H1 (cell line): ENCODE results near the gene CBX2. TPM values are rescaled to one million over a fixed set of nuclear protein-coding genes. Genes with fewer than 3 reads are reported as not detected.

Source experiments
- CTCF ChIA-PET: fragments of 300-600 bp; sonication (Branson Sonifier 250); formaldehyde crosslinking; loops from one replicate; lab custom pipeline; 2021; ENCODE audit not compliant: partially characterized antibody; lab: Charles Lee
- POLR2A ChIA-PET: fragments of 300-600 bp; sonication (Branson Sonifier 250); formaldehyde crosslinking; loops from one replicate; lab custom pipeline; 2021; ENCODE audit warnings: inconsistent platforms; ENCODE audit not compliant: partially characterized antibody; lab: Charles Lee
- DNase-seq, 2 experiments: peaks; one replicate each; pipeline versions ENCODE4 v3.0.0 to v3.0.0-alpha.2; 2010 to 2022; ENCODE audit warnings: low spot score in 2 of 2, low read depth in 1 of 2, mixed read lengths in 1 of 2
- FAIRE-seq: peaks from 2 replicates; lab custom pipeline; 2011; peaks lifted over from hg19 to GRCh38; lab: Jason Lieb, UNC
- H2AFZ ChIP-seq: 2 replicates; pipeline ENCODE4 v1.8.1; 2012; ENCODE audit warnings: low read length, inconsistent platforms
- H2AK5ac ChIP-seq: 2 replicates; pipeline ENCODE4 v1.6.1; 2013; ENCODE audit warnings: low read depth, low read length
- H2BK120ac ChIP-seq: replicated peaks from 2 replicates; pipeline ENCODE3; 2013; ENCODE audit warnings: low read depth, low read length, inconsistent platforms
- H2BK12ac ChIP-seq: 2 replicates; pipeline ENCODE4 v1.6.1; 2013; ENCODE audit warnings: low read depth, low read length
- H2BK15ac ChIP-seq: 2 replicates; pipeline ENCODE4 v1.6.1; 2013; ENCODE audit warnings: low read length
- H2BK20ac ChIP-seq: 2 replicates; pipeline ENCODE4 v1.6.1; 2013; ENCODE audit warnings: low read length
- H2BK5ac ChIP-seq: 2 replicates; pipeline ENCODE4 v1.6.1; 2013; ENCODE audit warnings: low read depth, low read length
- H3K14ac ChIP-seq: 2 replicates; pipeline ENCODE4 v1.6.1; 2013; ENCODE audit warnings: inconsistent platforms; ENCODE audit not compliant: insufficient read length
- H3K18ac ChIP-seq: 2 replicates; pipeline ENCODE4 v1.6.1; 2013; ENCODE audit warnings: low read length; ENCODE audit errors: extremely low read depth
- H3K23ac ChIP-seq: 2 replicates; pipeline ENCODE4 v1.6.1; 2013; ENCODE audit warnings: inconsistent platforms; ENCODE audit not compliant: insufficient read length
- H3K23me2 ChIP-seq: 2 replicates; pipeline ENCODE4 v1.6.1; 2013; ENCODE audit warnings: low read depth, low read length
- H3K27ac ChIP-seq: 2 replicates; pipeline ENCODE4 v1.6.1; 2011; ENCODE audit warnings: low read depth, low read length, inconsistent platforms
- H3K27me3 ChIP-seq, 4 experiments: replicated peaks in 1 of 4; 1 replicate in 1 of 4; 2 replicates in 3 of 4; pipeline versions ENCODE4 v1.6.1 to v1.8.1; 2011 to 2013; ENCODE audit warnings: low read length in 3 of 4, mild to moderate bottlenecking in 3 of 4, inconsistent platforms in 2 of 4, mixed read lengths in 2 of 4, moderate library complexity in 1 of 4; ENCODE audit not compliant: control insufficient read depth in 3 of 4, insufficient read depth in 3 of 4; ENCODE audit errors: extremely low read depth in 1 of 4
- H3K36me3 ChIP-seq, 4 experiments: 2 replicates each; pipeline versions ENCODE4 v1.6.1 to v1.8.1; 2011 to 2013; ENCODE audit warnings: mild to moderate bottlenecking in 4 of 4, low read length in 3 of 4, moderate library complexity in 2 of 4, control low read depth in 1 of 4, inconsistent platforms in 1 of 4; ENCODE audit not compliant: insufficient read depth in 4 of 4, control insufficient read depth in 2 of 4
- H3K4ac ChIP-seq: replicated peaks from 2 replicates; pipeline ENCODE3; 2013; ENCODE audit warnings: low read length, low read depth, mixed read lengths, inconsistent platforms; ENCODE audit not compliant: insufficient read length
- H3K4me1 ChIP-seq, 4 experiments: replicated peaks in 1 of 4; 1 replicate in 1 of 4; 2 replicates in 3 of 4; pipeline versions ENCODE4 v1.6.1 to v1.8.1; 2011 to 2013; ENCODE audit warnings: low read length in 3 of 4, inconsistent platforms in 2 of 4, mixed read lengths in 1 of 4; ENCODE audit not compliant: insufficient read depth in 4 of 4, control insufficient read depth in 3 of 4
- H3K4me2 ChIP-seq, 2 experiments: 2 replicates each; pipeline versions ENCODE4 v1.6.1 to v1.8.1; 2011 to 2013; ENCODE audit warnings: low read depth in 2 of 2, low read length in 2 of 2, control low read depth in 1 of 2, inconsistent platforms in 1 of 2, mild to moderate bottlenecking in 1 of 2; ENCODE audit not compliant: insufficient read depth in 1 of 2
- H3K4me3 ChIP-seq, 4 experiments: fragments of 200-600, 300-600 bp in 1 of 4; sonication (generic), shearing (Covaris generic), sonication (Bioruptor Twin) in 1 of 4; 2 replicates each; pipeline versions ENCODE4 v1.5.1 to v1.8.1; 2011 to 2016; ENCODE audit warnings: low read length in 4 of 4, low read depth in 3 of 4, control low read depth in 2 of 4, inconsistent platforms in 2 of 4, mild to moderate bottlenecking in 2 of 4, mixed read lengths in 1 of 4, moderate library complexity in 1 of 4; ENCODE audit not compliant: insufficient read depth in 2 of 4; ENCODE audit errors: extremely low read depth in 1 of 4
- H3K56ac ChIP-seq: replicated peaks from 2 replicates; pipeline ENCODE3; 2013; ENCODE audit warnings: low read depth, mild to moderate bottlenecking, mixed read lengths, low read length, inconsistent platforms; ENCODE audit not compliant: insufficient read length
- H3K79me1 ChIP-seq: 2 replicates; pipeline ENCODE4 v1.6.1; 2013; ENCODE audit warnings: low read depth, low read length, control low read depth
- H3K79me2 ChIP-seq, 2 experiments: 2 replicates each; pipeline versions ENCODE4 v1.6.1 to v1.8.1; 2012 to 2013; ENCODE audit warnings: low read length in 2 of 2, mild to moderate bottlenecking in 2 of 2, inconsistent platforms in 1 of 2; ENCODE audit not compliant: insufficient read depth in 2 of 2, control insufficient read depth in 1 of 2
- H3K9ac ChIP-seq, 4 experiments: replicated peaks in 1 of 4; 1 replicate in 1 of 4; 2 replicates in 3 of 4; pipeline versions ENCODE4 v1.6.1 to v1.8.1; 2011 to 2013; ENCODE audit warnings: low read depth in 3 of 4, low read length in 3 of 4, control low read depth in 2 of 4, mild to moderate bottlenecking in 2 of 4, moderate library complexity in 2 of 4, inconsistent platforms in 1 of 4; ENCODE audit errors: extremely low read depth in 1 of 4
- H3K9me3 ChIP-seq, 2 experiments: 2 replicates each; pipeline versions ENCODE4 v1.6.1 to v1.8.1; 2012 to 2013; ENCODE audit warnings: mild to moderate bottlenecking in 2 of 2, moderate library complexity in 2 of 2, control low read depth in 1 of 2, inconsistent platforms in 1 of 2, low read depth in 1 of 2, low read length in 1 of 2, mixed read lengths in 1 of 2; ENCODE audit not compliant: insufficient read depth in 2 of 2
- H4K20me1 ChIP-seq, 2 experiments: replicated peaks in 1 of 2; 2 replicates each; pipeline versions ENCODE3 to v1.8.1; 2011 to 2013; ENCODE audit warnings: inconsistent platforms in 2 of 2, low read length in 2 of 2, mild to moderate bottlenecking in 1 of 2; ENCODE audit not compliant: insufficient read depth in 2 of 2, control insufficient read depth in 1 of 2
- H4K5ac ChIP-seq: 2 replicates; pipeline ENCODE4 v1.6.1; 2013; ENCODE audit warnings: low read length, low read depth, mixed read lengths, inconsistent platforms; ENCODE audit not compliant: insufficient read length
- H4K8ac ChIP-seq: 2 replicates; pipeline ENCODE4 v1.8.0; 2013; ENCODE audit warnings: mild to moderate bottlenecking, moderate library complexity, low read length, inconsistent platforms; ENCODE audit not compliant: insufficient read depth; ENCODE audit errors: extremely low read depth
- H4K91ac ChIP-seq: replicated peaks from 2 replicates; pipeline ENCODE3; 2013; ENCODE audit warnings: low read length, mixed read lengths, inconsistent platforms; ENCODE audit not compliant: insufficient read length
- HDAC6 ChIP-seq: IDR thresholded peaks from one replicate; pipeline ENCODE4 v1.7.1; 2012; ENCODE audit warnings: low read depth, mild to moderate bottlenecking, inconsistent platforms, low read length, moderate library complexity
- JUN ChIP-seq: IDR thresholded peaks from 2 replicates; pipeline ENCODE4 v1.6.1; 2011; ENCODE audit warnings: low read depth, mild to moderate bottlenecking, improper control_type of control experiment, low read length
- RAD21 ChIP-seq, 2 experiments: IDR thresholded peaks in 1 of 2; conservative IDR thresholded peaks in 1 of 2; 2 replicates each; pipeline ENCODE4 v1.6.1; 2011; ENCODE audit warnings: low read depth in 2 of 2, low read length in 2 of 2, improper control_type of control experiment in 1 of 2, inconsistent platforms in 1 of 2, mild to moderate bottlenecking in 1 of 2, moderate library complexity in 1 of 2
- RXRA ChIP-seq: IDR thresholded peaks from 2 replicates; pipeline ENCODE4 v1.6.1; 2011; ENCODE audit warnings: low read depth, mild to moderate bottlenecking, low read length, moderate library complexity; ENCODE audit not compliant: insufficient read depth
- SP4 ChIP-seq: IDR thresholded peaks from 2 replicates; pipeline ENCODE4 v1.6.1; 2012; ENCODE audit warnings: low read length, inconsistent platforms
- TAF7 ChIP-seq: optimal IDR thresholded peaks from 2 replicates; pipeline ENCODE3; 2011; ENCODE audit warnings: low read depth, mild to moderate bottlenecking, inconsistent platforms, low read length, moderate library complexity, borderline replicate concordance
- WGBS, 2 experiments: shearing (Covaris generic) in 1 of 2; methylation state at CpG; one replicate each; pipeline versions ENCODE4 v1.1.6 to v1.1.7; 2013 to 2015; ENCODE audit warnings: low lambda C conversion rate in 2 of 2, mixed read lengths in 2 of 2, inconsistent platforms in 1 of 2, low coverage in 1 of 2, missing lambda C conversion rate in 1 of 2; ENCODE audit not compliant: insufficient replicate concordance in 2 of 2, insufficient coverage in 1 of 2, insufficient read length in 1 of 2; ENCODE audit errors: extremely low coverage in 1 of 2, missing lambda C conversion rate in 1 of 2; 5-methylcytosine and 5-hydroxymethylcytosine counted together
- polyA plus RNA-seq, 7 experiments: library from polyadenylated mRNA; depleted of rRNA in 3 of 7; stranded (reverse) in 5 of 7; unstranded in 2 of 7; fragments of >200 nt in 5 of 7; fragments of 200-250 nt in 2 of 7; gene quantifications; 1 replicate in 5 of 7; 2 replicates in 1 of 7; 4 replicates in 1 of 7; pipeline versions ENCODE4 v1.2.1 to v1.2.3, GENCODE V29; 2011 to 2013; ENCODE audit warnings: missing spikeins in 2 of 7, mixed read lengths in 2 of 7
- total RNA-seq: library from RNA; stranded (reverse); fragmentation: NEBNext Ultra II Directional; extraction: Animal tissue kit (Norgen Biotek cat#: 25700); gene quantifications from 2 replicates; pipeline ENCODE4 v1.2.1, GENCODE V29; 2021

The CBX2 gene
- total and polyA plus RNA-seq, 2 of the 8 experiments (the other 6 are each of a cell fraction or from before 2014, with no cell fraction given) = 64.3 to 83.9 TPM

GRCh38 chr17:79733692-79734070 is 44.3 kb upstream of the CBX2 start:
- H4K5ac ChIP-seq = no peak overlapping the region

More at GRCh38 chr17:79733692-79734070, 44.3 kb upstream of the CBX2 start:
- Histone ChIP-seq H3K4me1 (peaks cover 0 to 5% (median 0%) of the 10 kb centered on the region in 4 experiments; a peak in 2 of 7 replicates), H3K4ac (no peak overlapping the region), H2BK5ac (no peak overlapping the region), H3K14ac (no peak overlapping the region), H3K9me3 (no peaks in the 10 kb centered on the region), H3K56ac (no peak overlapping the region), H2AK5ac (no peak overlapping the region), H3K9ac (no peak overlapping the region), H3K79me2 (no peaks in the 10 kb centered on the region), H3K36me3 (no peaks in the 10 kb centered on the region), H3K27ac (no peak overlapping the region), H4K91ac (no peak overlapping the region), H3K27me3 (peaks cover 0 to 2% (median 0%) of the 10 kb centered on the region in 4 experiments; a peak in 2 of 7 replicates), H2AFZ (no peak overlapping the region), H3K79me1 (no peaks in the 10 kb centered on the region), H3K18ac (no peak overlapping the region), H3K23me2 (peaks cover 2% of the 10 kb centered on the region; the same call in 1 of the 2 replicates), H2BK120ac (no peak overlapping the region), H4K20me1 (no peaks in the 10 kb centered on the region), H2BK12ac (no peak overlapping the region), H2BK20ac (no peak overlapping the region), H3K4me3 (no peak overlapping the region), H3K4me2 (no peak overlapping the region; a peak in 1 of 4 replicates), H2BK15ac (no peak overlapping the region), H3K23ac (no peak overlapping the region), H4K8ac (no peak overlapping the region; the same call in 1 of the 2 replicates)
- FAIRE-seq (no peak), DNase-seq (no peak)
- ChIA-PET POLR2A (no interaction called here), CTCF (no interaction called here)
- WGBS, 2 experiments = 81% methylated on average over 9 of the region's 9 CpGs; no CpG with 5 or more reads in 1 of the 2 experiments
- TF ChIP-seq RXRA (no peak), TAF7 (no peak), RAD21 (IDR thresholded peaks at IDR 0.05 in 1 of 2, conservative IDR thresholded peaks at IDR 0.05 in 1 of 2; ENCODE audit: low read depth in 2 of 2, low read length in 2 of 2) (no peak), SP4 (no peak), HDAC6 (no peak), JUN (no peak)
